Subcutaneous abdominal adipose tissue (tissue), 5 donors: ENCODE results near the gene ZNF45.
"Not testable (repeated sequence)": the region's sequence is repeated elsewhere in the genome, so short reads cannot be mapped to it uniquely, and the experiment has no call there.

Source experiments
- H3K27ac ChIP-seq: one replicate; pipeline ENCODE4 v1.7.0; 2013; ENCODE audit warnings: low read depth, mild to moderate bottlenecking, inconsistent platforms, low read length, moderate library complexity
- H3K27me3 ChIP-seq, 5 donors: one replicate each; pipeline ENCODE4 v1.7.0; 2013; ENCODE audit warnings: low read length in 5 of 5, inconsistent platforms in 1 of 5; ENCODE audit not compliant: control insufficient read depth in 5 of 5, insufficient read depth in 4 of 5
- H3K36me3 ChIP-seq, 5 donors: one replicate each; pipeline ENCODE4 v1.7.0; 2013; ENCODE audit warnings: low read length in 5 of 5; ENCODE audit not compliant: control insufficient read depth in 5 of 5, insufficient read depth in 5 of 5
- H3K4me1 ChIP-seq, 5 donors: one replicate each; pipeline ENCODE4 v1.7.0; 2013; ENCODE audit warnings: low read length in 5 of 5, mild to moderate bottlenecking in 3 of 5, moderate library complexity in 1 of 5; ENCODE audit not compliant: control insufficient read depth in 5 of 5, insufficient read depth in 5 of 5
- H3K4me3 ChIP-seq, 5 donors: one replicate each; pipeline ENCODE4 v1.7.0; 2013; ENCODE audit warnings: low read length in 5 of 5, low read depth in 1 of 5
- H3K9ac ChIP-seq, 5 donors: one replicate each; pipeline ENCODE4 v1.7.0; 2013; ENCODE audit warnings: low read length in 5 of 5, mild to moderate bottlenecking in 4 of 5, moderate library complexity in 3 of 5
- H3K9me3 ChIP-seq, 5 donors: one replicate each; pipeline ENCODE4 v1.7.0; 2013; ENCODE audit warnings: low read length in 5 of 5; ENCODE audit not compliant: control insufficient read depth in 5 of 5
- donor health status: healthy.
- donor health status: healthy.
- donor health status: healthy.
- donor health status: healthy.
- donor health status: healthy.

The ZNF45 gene

DNA sequence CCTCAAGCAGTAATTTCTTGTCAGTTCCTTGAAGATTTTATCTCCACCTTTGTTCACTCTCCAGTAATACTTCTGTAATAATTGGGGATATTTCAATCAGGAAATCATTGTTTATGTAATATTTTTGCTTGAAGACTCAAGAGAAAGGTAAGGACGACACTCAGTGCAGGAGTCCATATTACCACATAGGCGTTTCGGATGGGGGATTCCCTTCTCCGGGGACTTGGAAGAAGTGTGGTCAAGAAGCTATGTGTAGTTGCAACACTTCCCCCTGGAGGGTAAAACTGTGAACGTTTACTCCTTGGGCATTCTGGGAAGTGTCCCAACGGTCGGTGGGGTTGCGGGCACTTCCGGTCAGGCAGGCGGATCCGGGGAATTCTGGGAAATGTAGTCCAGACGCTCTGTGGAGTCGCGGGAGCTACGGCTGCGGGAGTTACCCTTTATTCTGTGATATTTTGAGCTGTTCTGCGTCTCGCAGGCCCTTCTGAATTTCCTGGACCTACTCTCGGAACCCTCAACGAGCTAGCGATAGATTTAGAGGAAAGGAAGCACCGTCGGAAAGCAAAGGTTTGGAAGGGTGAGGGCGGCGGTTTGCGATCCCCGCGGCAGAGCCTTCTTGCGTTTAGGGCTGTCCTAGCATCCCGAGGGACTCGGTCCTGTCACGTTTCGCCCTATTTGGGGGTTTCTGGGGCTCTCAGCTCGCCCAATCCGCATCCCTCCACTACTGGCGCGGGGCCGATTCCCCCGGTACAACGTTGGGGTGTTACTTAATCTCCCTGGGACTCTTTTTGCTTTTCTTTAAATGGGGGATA is 16.0 kb upstream of the ZNF45 start, which contains the start of gene ZNF221:
Gene ZNF221, plus strand, starts transcription at position 395 of the 812 bp plus-strand sequence. CDS start 11,499 bp downstream, outside the sequence.
- H3K4me1 ChIP-seq: peaks cover 3 to 8% (median 5%) of the 10 kb centered on the region in 5 donors
- peaks cover 0 to 3% (median 0%) of the 10 kb centered on the region in 5 donors for H3K27me3 ChIP-seq
- H3K4me3 ChIP-seq: peak within 1 kb of the TSS; percentile 86 to 99 (median 95)
- peaks cover 4 to 11% (median 7%) of the 10 kb centered on the region in 5 donors for H3K36me3 ChIP-seq
- H3K27ac ChIP-seq: peak within 1 kb of the TSS; percentile 46
- H3K9ac ChIP-seq: peak within 1 kb of the TSS; percentile 78 to 95 (median 85)
- H3K9me3 ChIP-seq: peaks cover 12 to 42% (median 40%) of the 10 kb centered on the region in 5 donors

DNA sequence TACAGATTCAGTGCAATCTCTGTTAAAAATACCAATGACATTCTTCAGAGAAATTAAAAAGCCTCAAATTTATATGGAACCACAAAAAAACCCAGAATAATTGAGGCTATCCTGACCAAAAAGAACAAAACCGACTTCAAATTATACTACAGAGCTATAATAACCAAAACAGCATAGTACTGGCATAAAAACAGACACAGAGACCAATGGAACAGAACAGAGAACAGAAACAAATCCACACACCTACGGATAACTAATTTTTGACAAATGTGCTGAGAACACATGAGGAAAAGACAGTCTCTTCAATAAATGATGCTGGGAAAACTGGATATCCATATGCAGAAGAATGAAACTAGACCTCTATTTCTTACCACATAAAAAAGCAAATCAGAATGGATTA is 14.7 kb upstream of the ZNF45 start:
- H3K27me3 ChIP-seq, H3K36me3 ChIP-seq, H3K4me1 ChIP-seq, H3K4me3 ChIP-seq, H3K9ac ChIP-seq, H3K27ac ChIP-seq: not testable (repeated sequence)
- H3K9me3 ChIP-seq: peaks cover 4 to 35% (median 30%) of the 10 kb centered on the region in 5 donors

DNA sequence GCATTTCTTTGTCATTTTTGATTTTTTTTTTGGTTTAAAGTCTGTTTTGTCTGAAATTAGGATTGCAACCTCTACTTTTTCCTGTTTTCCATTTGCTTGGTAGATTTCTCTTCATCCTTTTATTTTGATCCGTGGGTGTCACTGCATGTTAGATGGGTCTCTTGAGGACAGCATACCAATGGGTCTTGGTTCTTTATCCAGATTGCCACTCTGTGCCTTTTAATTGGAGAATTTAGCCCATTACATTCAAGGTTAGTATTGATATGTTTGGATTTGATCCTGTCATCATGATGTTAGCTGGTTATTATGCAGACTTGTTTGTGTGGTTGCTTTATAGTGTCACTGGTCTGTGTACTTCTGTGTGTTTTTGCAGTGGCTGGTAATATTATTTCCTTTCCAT is 12.3 kb upstream of the ZNF45 start:
- peaks cover 3 to 27% (median 15%) of the 10 kb centered on the region in 5 donors for H3K9me3 ChIP-seq
- not testable (repeated sequence) for H3K27ac ChIP-seq, H3K27me3 ChIP-seq, H3K4me3 ChIP-seq, H3K4me1 ChIP-seq, H3K9ac ChIP-seq, H3K36me3 ChIP-seq

DNA sequence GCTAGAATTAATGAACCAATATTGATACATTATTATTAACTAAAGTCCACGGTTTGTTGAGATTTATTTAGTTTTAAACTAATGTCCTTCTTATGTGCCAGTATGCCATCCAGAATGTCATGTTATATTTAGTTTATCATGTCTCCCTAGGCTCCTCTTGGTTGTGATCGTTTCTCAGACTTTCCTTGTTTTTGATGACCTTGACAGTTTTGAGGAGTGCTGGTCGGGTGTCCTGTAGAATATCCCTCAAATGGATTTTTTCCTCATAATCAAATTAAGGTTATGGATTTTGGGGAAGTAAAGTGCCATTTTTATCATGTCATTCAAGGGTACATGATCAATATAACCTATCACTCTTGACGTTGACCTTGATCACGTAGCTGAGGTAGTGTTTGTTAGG is 6.1 kb upstream of the ZNF45 start:
- H3K9ac ChIP-seq: no peak overlapping the region
- H3K4me3 ChIP-seq: no peak overlapping the region
- no peak overlapping the region for H3K27ac ChIP-seq
- no peaks in the 10 kb centered on the region for H3K4me1 ChIP-seq
- H3K9me3 ChIP-seq: peaks cover 0 to 20% (median 11%) of the 10 kb centered on the region in 5 donors
- no peaks in the 10 kb centered on the region for H3K36me3 ChIP-seq
- H3K27me3 ChIP-seq: no peaks in the 10 kb centered on the region

DNA sequence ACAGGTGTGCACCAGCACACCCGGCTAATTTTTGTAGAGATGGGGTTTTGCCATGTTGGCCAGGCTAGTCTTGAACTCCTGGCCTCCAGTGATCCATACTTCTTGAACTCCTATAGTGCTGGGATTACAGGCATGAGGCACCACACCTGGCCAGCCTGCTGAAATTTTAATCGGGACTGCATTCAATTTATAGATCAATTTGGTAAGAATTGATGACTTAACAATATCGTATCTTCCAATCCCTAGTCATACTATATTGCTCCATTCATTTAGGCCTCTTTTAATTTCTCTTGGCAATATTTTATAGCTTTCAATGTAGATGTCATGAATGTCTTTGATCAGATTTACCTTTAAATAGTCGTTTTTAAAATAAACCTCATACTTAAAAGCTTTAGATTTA is 5.6 kb upstream of the ZNF45 start:
- Histone ChIP-seq H3K4me1 (peaks cover 0 to 2% (median 2%) of the 10 kb centered on the region in 5 donors), H3K9me3 (peaks cover 0 to 15% (median 8%) of the 10 kb centered on the region in 5 donors), H3K4me3 (no peak overlapping the region), H3K36me3 (no peaks in the 10 kb centered on the region), H3K9ac (no peak overlapping the region), H3K27ac (no peak overlapping the region), H3K27me3 (no peaks in the 10 kb centered on the region)

DNA sequence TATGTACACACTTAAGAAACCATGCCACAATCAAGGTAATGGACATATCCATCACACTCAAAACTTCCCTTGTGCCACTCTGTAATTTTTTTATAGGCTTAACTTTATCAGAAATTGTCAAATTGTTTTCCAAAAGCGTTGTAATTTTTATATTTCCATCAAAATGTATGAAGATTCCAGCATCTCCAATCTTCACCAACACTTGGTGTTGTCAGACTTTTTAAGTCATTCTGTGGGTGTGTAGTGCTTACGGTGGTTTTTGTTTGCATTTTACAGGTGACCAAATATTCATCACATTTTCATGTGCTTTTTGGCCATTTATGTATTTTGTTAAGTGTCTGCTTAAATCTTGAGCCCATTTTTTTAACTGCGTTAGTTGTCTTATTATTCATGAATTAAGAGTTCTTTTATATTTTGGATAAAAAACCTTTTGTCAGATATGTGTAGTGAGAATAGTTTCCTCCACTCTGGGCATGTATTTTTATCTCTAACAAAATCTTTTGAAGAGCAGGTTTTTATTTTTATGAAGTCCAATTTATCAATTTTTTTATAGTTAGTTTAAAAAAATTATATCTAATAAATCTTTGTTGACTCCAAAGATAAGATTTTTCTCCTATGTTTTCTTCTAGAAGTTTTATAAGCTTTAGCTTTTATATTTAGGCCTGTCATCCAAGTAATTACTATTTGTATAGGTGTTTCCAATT is 4.6 kb upstream of the ZNF45 start:
- Histone ChIP-seq H3K4me3 (peak overlapping the region in 1 of 5 donors; percentile 8), H3K27me3 (no peaks in the 10 kb centered on the region), H3K27ac (no peak overlapping the region), H3K36me3 (no peaks in the 10 kb centered on the region), H3K9me3 (peaks cover 0 to 14% (median 5%) of the 10 kb centered on the region in 5 donors), H3K4me1 (peaks cover 3 to 8% (median 5%) of the 10 kb centered on the region in 5 donors), H3K9ac (no peak overlapping the region)

DNA sequence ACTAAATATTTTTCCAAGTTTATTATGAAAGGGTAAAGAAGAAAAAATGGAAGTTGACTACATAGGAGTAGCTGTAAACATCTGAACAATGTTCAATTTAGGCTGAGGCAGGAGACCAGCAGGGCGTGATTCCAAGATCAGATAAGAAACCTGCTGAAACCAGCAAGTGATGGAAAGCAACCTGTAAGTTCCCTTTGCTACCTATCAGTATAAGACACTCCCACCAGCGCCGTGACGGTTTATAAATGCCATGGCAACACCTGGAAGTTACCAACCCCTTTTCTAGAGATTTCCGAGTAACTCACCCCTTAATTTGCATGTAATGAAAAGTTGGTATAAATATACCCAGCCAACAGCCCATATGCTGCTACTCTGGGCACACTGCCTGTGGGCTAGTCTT is 1.1 kb upstream of the ZNF45 start:
- no peak overlapping the region for H3K4me3 ChIP-seq

DNA sequence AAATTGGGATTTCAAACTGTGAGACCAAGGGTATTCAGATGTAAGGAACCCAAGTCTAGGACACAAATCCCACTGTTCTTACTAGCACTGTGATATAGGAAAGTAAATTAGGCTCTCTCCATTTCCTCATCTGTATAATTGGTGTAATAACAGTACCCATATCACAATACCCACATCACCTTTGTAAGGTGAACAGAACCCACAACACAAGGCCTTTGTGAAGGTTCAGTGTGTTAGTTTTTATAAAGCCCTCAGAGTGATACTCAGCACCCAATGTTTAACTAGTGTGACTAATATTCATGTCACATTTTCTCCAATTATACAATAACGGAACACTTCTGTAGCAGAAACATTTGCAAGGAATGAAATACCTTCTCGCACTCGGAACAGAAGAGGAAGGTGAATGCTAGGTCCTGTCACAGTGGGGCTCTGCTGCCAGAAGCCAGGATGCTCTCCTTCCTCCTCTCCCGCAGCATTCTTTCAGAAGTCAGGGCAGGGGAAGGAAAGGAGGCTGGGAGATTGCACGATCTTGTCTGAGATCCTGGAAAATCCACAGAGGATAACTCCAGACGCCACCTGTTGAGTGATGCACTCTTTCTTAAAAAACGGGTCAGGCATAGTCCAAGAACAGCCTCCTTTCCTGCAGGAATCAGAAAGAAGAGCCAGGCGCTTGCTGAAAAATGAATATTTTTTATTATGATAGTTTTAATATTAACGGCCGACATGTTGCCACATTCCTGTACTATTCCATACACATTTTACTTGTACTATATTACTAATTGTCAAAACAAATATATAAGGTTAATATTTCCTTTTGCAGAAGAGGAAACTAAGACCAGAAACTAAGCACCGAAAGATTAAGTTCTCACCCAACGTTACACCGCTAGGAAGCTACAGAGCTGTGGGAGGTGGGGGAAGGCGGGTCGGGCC is 762 bp downstream of the ZNF45 start:
- Histone ChIP-seq H3K4me1 (peaks cover 5 to 17% (median 15%) of the 10 kb centered on the region in 5 donors), H3K36me3 (peaks cover 23 to 32% (median 29%) of the 10 kb centered on the region in 5 donors), H3K4me3 (peak overlapping the region; percentile 84 to 97 (median 93)), H3K27ac (peak overlapping the region; percentile 91), H3K9ac (peak overlapping the region; percentile 88 to 96 (median 94)), H3K27me3 (no peaks in the 10 kb centered on the region), H3K9me3 (peaks cover 0 to 4% (median 1%) of the 10 kb centered on the region in 5 donors)

More for the DNA sequence above, 1.1 kb upstream of the ZNF45 start:
- H3K9me3 ChIP-seq: peaks cover 0 to 6% (median 4%) of the 10 kb centered on the region in 5 donors
- H3K27ac ChIP-seq: no peak overlapping the region
- H3K9ac ChIP-seq: no peak overlapping the region
- peaks cover 5 to 17% (median 15%) of the 10 kb centered on the region in 5 donors for H3K4me1 ChIP-seq
- H3K27me3 ChIP-seq: no peaks in the 10 kb centered on the region
- H3K36me3 ChIP-seq: peaks cover 10 to 14% (median 12%) of the 10 kb centered on the region in 5 donors

DNA sequence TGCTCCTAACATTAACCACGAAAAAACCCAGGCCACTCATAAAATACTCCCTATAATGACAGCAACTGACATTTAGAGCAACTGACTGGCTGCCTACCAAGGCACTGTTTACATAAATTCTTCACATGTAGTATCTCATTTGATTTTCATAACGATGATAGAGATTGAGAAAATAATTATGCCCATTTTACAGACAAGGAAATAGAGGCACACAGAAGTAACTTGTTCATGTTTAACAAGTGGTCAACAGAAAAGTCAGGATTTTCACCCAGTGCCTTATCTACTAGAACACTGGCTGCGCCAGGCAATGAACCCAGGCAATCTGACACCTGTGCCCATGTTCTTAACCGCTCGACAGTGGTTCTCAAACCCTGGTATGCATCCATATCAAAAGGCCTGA is 6.3 kb downstream of the ZNF45 start:
- Histone ChIP-seq H3K27ac (no peak overlapping the region), H3K36me3 (peaks cover 63 to 83% (median 77%) of the 10 kb centered on the region in 5 donors), H3K27me3 (no peaks in the 10 kb centered on the region), H3K9me3 (peaks cover 6 to 14% (median 7%) of the 10 kb centered on the region in 5 donors), H3K9ac (no peak overlapping the region), H3K4me1 (peaks cover 0 to 3% (median 1%) of the 10 kb centered on the region in 5 donors), H3K4me3 (no peak overlapping the region)
